DOHH2 (cell line): ENCODE measurements around the gene JAK3.

ENCODE experiments used
- EZH2phosphoT487 ChIP-seq: fragments of 200-600 bp; sonication (generic); IDR thresholded peaks from 2 replicates; pipeline ENCODE4 v1.6.1; 2017; ENCODE audit warnings: borderline replicate concordance, mild to moderate bottlenecking, antibody characterized with exemption, low read length, moderate library complexity, mixed read lengths
- TF ChIP-seq, protein P1 (sequence below): fragments of 200-600 bp; sonication (generic); IDR thresholded peaks from one replicate; pipeline ENCODE4 v1.5.1; 2014; ENCODE audit warnings: antibody characterized with exemption, mild to moderate bottlenecking, low read depth, low read length; ENCODE audit not compliant: poor library complexity, severe bottlenecking

DNA sequence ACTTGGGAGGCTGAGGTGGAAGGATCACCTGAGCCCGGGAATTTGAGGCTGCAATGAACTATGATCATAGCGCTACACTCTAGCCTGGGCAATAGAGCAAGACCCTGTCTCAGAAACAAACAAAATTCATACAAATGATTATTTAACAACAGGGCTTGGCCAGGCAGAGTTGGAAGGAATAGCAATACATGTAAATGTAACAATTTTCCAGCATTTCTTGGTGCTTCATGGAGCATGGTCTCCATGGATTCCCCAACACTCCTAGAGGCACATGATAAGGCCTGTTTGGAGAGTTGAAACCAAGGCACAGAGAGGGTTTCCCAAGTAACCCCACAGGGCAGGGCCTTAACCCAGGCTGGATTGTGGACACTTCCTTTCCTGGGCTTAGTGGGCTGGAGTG lies 36.7 kb downstream of the JAK3 start:
- TF ChIP-seq, protein P1, sequence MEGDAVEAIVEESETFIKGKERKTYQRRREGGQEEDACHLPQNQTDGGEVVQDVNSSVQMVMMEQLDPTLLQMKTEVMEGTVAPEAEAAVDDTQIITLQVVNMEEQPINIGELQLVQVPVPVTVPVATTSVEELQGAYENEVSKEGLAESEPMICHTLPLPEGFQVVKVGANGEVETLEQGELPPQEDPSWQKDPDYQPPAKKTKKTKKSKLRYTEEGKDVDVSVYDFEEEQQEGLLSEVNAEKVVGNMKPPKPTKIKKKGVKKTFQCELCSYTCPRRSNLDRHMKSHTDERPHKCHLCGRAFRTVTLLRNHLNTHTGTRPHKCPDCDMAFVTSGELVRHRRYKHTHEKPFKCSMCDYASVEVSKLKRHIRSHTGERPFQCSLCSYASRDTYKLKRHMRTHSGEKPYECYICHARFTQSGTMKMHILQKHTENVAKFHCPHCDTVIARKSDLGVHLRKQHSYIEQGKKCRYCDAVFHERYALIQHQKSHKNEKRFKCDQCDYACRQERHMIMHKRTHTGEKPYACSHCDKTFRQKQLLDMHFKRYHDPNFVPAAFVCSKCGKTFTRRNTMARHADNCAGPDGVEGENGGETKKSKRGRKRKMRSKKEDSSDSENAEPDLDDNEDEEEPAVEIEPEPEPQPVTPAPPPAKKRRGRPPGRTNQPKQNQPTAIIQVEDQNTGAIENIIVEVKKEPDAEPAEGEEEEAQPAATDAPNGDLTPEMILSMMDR = no peak
- no peak for TF ChIP-seq EZH2phosphoT487
